HepG2 (cell line): ENCODE results near the gene CCDC88B. TPM values are rescaled to one million over a fixed set of nuclear protein-coding genes. Genes with fewer than 3 reads are reported as not detected.
A peak's percentile ranks its signal among the peaks of the same experiment; 100 is the strongest.

Source experiments
- CBFB ChIP-seq: sonication (generic); formaldehyde crosslinking; IDR thresholded peaks from 2 replicates; pipeline ENCODE4 v1.4.0; 2020; ENCODE audit warnings: missing genetic modification reagents
- FOXM1 ChIP-seq: sonication (generic); formaldehyde crosslinking; IDR thresholded peaks from 2 replicates; pipeline ENCODE4 v1.5.0; 2020; ENCODE audit warnings: missing genetic modification reagents
- GLI4 ChIP-seq: sonication (generic); formaldehyde crosslinking; IDR thresholded peaks from 2 replicates; pipeline ENCODE4 v1.5.1; 2020; ENCODE audit warnings: missing genetic modification reagents, mild to moderate bottlenecking, moderate library complexity, borderline replicate concordance
- HDAC6 ChIP-seq: fragments of 200-600 bp; sonication (generic); IDR thresholded peaks from 2 replicates; pipeline ENCODE4 v1.7.0; 2017; ENCODE audit warnings: mild to moderate bottlenecking, antibody characterized with exemption, low read length, low read depth
- HNRNPK ChIP-seq: fragments of 200-400 bp; formaldehyde crosslinking; IDR thresholded peaks from 2 replicates; pipeline ENCODE4 v1.6.1; 2018; ENCODE audit warnings: low read length, low read depth, moderate library complexity, mild to moderate bottlenecking; ENCODE audit not compliant: poor library complexity, severe bottlenecking
- ISX ChIP-seq: sonication (generic); formaldehyde crosslinking; conservative IDR thresholded peaks from 2 replicates; pipeline ENCODE4 v1.5.0; 2020; ENCODE audit warnings: missing genetic modification reagents
- KDM6A ChIP-seq: IDR thresholded peaks from 2 replicates; pipeline ENCODE4 v1.6.1; 2016; ENCODE audit warnings: low read depth
- KLF12 ChIP-seq: sonication (generic); formaldehyde crosslinking; IDR thresholded peaks from 2 replicates; pipeline ENCODE4 v1.4.0; 2020; ENCODE audit warnings: missing genetic modification reagents, borderline replicate concordance
- NCOA1 ChIP-seq: sonication (generic); formaldehyde crosslinking; IDR thresholded peaks from 2 replicates; pipeline ENCODE4 v1.9.0; 2021; ENCODE audit warnings: missing genetic modification reagents
- POGZ ChIP-seq: sonication (generic); formaldehyde crosslinking; IDR thresholded peaks from 2 replicates; pipeline ENCODE4 v1.4.0; 2020; ENCODE audit warnings: mild to moderate bottlenecking, missing genetic modification reagents
- RARG ChIP-seq: sonication (generic); formaldehyde crosslinking; IDR thresholded peaks from 2 replicates; pipeline ENCODE4 v1.4.0; 2020; ENCODE audit warnings: low read depth, mild to moderate bottlenecking, missing genetic modification reagents
- SIX1 ChIP-seq: sonication (generic); formaldehyde crosslinking; IDR thresholded peaks from 2 replicates; pipeline ENCODE4 v1.4.0; 2020; ENCODE audit warnings: missing genetic modification reagents, borderline replicate concordance
- SRY ChIP-seq: sonication (generic); formaldehyde crosslinking; IDR thresholded peaks from 2 replicates; pipeline ENCODE4 v1.8.0; 2022; ENCODE audit warnings: mild to moderate bottlenecking, missing genetic modification reagents
- ZC3H4 ChIP-seq: sonication (generic); formaldehyde crosslinking; IDR thresholded peaks from 2 replicates; pipeline ENCODE4 v1.4.0; 2020; ENCODE audit warnings: missing genetic modification reagents, borderline replicate concordance
- ZFP37 ChIP-seq: sonication (generic); formaldehyde crosslinking; IDR thresholded peaks from 2 replicates; pipeline ENCODE4 v1.4.0; 2020; ENCODE audit warnings: missing genetic modification reagents, borderline replicate concordance
- ZNF251 ChIP-seq: sonication (generic); formaldehyde crosslinking; IDR thresholded peaks from 2 replicates; pipeline ENCODE4 v1.9.0; 2021; ENCODE audit warnings: mild to moderate bottlenecking, missing genetic modification reagents
- ZNF362 ChIP-seq: sonication (generic); formaldehyde crosslinking; IDR thresholded peaks from 2 replicates; pipeline ENCODE4 v1.4.0; 2020; ENCODE audit warnings: missing genetic modification reagents, mild to moderate bottlenecking, borderline replicate concordance
- ZNF496 ChIP-seq: sonication (generic); formaldehyde crosslinking; IDR thresholded peaks from 2 replicates; pipeline ENCODE4 v1.8.1; 2023; ENCODE audit warnings: mild to moderate bottlenecking, moderate library complexity, missing genetic modification reagents; ENCODE audit not compliant: insufficient replicate concordance
- ZNF558 ChIP-seq: sonication (generic); formaldehyde crosslinking; IDR thresholded peaks from 2 replicates; pipeline ENCODE4 v1.9.0; 2022; ENCODE audit warnings: mild to moderate bottlenecking, missing genetic modification reagents, borderline replicate concordance
- polyA plus RNA-seq, 8 experiments: library from polyadenylated mRNA; depleted of rRNA in 3 of 8; stranded (reverse) in 7 of 8; unstranded in 1 of 8; fragments of >200 nt; fragmentation: Illumina TruSeq in 4 of 8; extraction: Trizol in 4 of 8; gene quantifications; 2 replicates each; pipeline versions ENCODE4 v1.2.1 to v1.2.3, GENCODE V29; 2011 to 2016; ENCODE audit warnings: low read depth in 4 of 8, missing spikeins in 1 of 8, mixed read lengths in 1 of 8; ENCODE audit not compliant: insufficient read depth in 1 of 8
- total RNA-seq, 5 experiments: library from RNA; depleted of rRNA; stranded (reverse); fragments of >200 nt; fragmentation: Illumina TruSeq; extraction: Trizol; gene quantifications; 2 replicates each; pipeline ENCODE4 v1.2.3, GENCODE V29; 2016; ENCODE audit warnings: low read depth in 1 of 5
- TF ChIP-seq, protein P1 (sequence below): sonication (generic); formaldehyde crosslinking; IDR thresholded peaks from 2 replicates; pipeline ENCODE4 v1.5.1; 2020; ENCODE audit warnings: missing genetic modification reagents, mild to moderate bottlenecking, borderline replicate concordance
- TF ChIP-seq, protein P2 (sequence below): sonication (generic); formaldehyde crosslinking; IDR thresholded peaks from 2 replicates; pipeline ENCODE4 v1.5.0; 2020; ENCODE audit warnings: mild to moderate bottlenecking, missing genetic modification reagents, borderline replicate concordance
- TF ChIP-seq, protein P3 (sequence below): sonication (generic); formaldehyde crosslinking; IDR thresholded peaks from 2 replicates; pipeline ENCODE4 v1.4.0; 2020; ENCODE audit warnings: mild to moderate bottlenecking, missing genetic modification reagents, borderline replicate concordance

CCDC88B gene
- total and polyA plus RNA-seq, 2 of the 13 experiments (the other 11 are each of a cell fraction or from before 2014, with no cell fraction given), result 3.6 to 4.8 TPM

- TF ChIP-seq, protein P1, sequence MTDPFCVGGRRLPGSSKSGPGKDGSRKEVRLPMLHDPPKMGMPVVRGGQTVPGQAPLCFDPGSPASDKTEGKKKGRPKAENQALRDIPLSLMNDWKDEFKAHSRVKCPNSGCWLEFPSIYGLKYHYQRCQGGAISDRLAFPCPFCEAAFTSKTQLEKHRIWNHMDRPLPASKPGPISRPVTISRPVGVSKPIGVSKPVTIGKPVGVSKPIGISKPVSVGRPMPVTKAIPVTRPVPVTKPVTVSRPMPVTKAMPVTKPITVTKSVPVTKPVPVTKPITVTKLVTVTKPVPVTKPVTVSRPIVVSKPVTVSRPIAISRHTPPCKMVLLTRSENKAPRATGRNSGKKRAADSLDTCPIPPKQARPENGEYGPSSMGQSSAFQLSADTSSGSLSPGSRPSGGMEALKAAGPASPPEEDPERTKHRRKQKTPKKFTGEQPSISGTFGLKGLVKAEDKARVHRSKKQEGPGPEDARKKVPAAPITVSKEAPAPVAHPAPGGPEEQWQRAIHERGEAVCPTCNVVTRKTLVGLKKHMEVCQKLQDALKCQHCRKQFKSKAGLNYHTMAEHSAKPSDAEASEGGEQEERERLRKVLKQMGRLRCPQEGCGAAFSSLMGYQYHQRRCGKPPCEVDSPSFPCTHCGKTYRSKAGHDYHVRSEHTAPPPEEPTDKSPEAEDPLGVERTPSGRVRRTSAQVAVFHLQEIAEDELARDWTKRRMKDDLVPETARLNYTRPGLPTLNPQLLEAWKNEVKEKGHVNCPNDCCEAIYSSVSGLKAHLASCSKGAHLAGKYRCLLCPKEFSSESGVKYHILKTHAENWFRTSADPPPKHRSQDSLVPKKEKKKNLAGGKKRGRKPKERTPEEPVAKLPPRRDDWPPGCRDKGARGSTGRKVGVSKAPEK (CRISPR knock-in tag), result no peak
- TF ChIP-seq RARG (no peak), NCOA1 (no peak), SRY (CRISPR knock-in tag) (no peak), ZNF362 (no peak), ZNF496 (no peak), SIX1 (no peak), KLF12 (no peak), ZFP37 (no peak), ISX (no peak), ZC3H4 (CRISPR knock-in tag) (no peak), CBFB (no peak), HNRNPK (peak; percentile 72), FOXM1 (CRISPR knock-in tag) (no peak), POGZ (no peak), KDM6A (CRISPR knock-in tag) (0 out of 2 replicates have a peak, but pooled peaks have one; percentile 15), ZNF251 (CRISPR knock-in tag) (no peak), ZNF558 (CRISPR knock-in tag) (no peak), GLI4 (no peak), HDAC6 (no peak)
- TF ChIP-seq, protein P2, sequence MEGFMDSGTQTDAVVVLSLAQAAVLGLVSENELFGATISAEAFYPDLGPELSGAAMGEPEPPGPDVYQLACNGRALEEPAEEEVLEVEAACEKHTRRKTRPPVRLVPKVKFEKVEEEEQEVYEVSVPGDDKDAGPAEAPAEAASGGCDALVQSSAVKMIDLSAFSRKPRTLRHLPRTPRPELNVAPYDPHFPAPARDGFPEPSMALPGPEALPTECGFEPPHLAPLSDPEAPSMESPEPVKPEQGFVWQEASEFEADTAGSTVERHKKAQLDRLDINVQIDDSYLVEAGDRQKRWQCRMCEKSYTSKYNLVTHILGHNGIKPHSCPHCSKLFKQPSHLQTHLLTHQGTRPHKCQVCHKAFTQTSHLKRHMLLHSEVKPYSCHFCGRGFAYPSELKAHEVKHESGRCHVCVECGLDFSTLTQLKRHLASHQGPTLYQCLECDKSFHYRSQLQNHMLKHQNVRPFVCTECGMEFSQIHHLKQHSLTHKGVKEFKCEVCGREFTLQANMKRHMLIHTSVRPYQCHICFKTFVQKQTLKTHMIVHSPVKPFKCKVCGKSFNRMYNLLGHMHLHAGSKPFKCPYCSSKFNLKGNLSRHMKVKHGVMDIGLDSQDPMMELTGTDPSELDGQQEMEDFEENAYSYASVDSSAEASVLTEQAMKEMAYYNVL (CRISPR knock-in tag), result peak; percentile 40; the same call in 1 of the 2 replicates
- TF ChIP-seq, protein P3, sequence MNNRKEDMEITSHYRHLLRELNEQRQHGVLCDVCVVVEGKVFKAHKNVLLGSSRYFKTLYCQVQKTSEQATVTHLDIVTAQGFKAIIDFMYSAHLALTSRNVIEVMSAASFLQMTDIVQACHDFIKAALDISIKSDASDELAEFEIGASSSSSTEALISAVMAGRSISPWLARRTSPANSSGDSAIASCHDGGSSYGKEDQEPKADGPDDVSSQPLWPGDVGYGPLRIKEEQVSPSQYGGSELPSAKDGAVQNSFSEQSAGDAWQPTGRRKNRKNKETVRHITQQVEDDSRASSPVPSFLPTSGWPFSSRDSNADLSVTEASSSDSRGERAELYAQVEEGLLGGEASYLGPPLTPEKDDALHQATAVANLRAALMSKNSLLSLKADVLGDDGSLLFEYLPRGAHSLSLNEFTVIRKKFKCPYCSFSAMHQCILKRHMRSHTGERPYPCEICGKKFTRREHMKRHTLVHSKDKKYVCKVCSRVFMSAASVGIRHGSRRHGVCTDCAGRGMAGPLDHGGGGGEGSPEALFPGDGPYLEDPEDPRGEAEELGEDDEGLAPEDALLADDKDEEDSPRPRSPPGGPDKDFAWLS, result no peak
Measured at GRCh38 chr11:64355078-64355940, 15.3 kb downstream of the CCDC88B start (continued).
